Keratinocyte (primary cell): ENCODE data around the gene ANKRD9. TPM values are rescaled to one million over a fixed set of nuclear protein-coding genes. Genes with fewer than 3 reads are reported as not detected.

ENCODE experiments used
- DNase-seq: peaks from one replicate; pipeline ENCODE4 v3.0.0-alpha.2; 2011; ENCODE audit warnings: low read depth, missing footprints, low spot score
- FAIRE-seq: peaks from 2 replicates; lab custom pipeline; 2011; peaks lifted over from hg19 to GRCh38; lab: Jason Lieb, UNC
- H2AFZ ChIP-seq: 2 replicates; pipeline ENCODE4 v1.6.0; 2012; ENCODE audit warnings: low read length, control low read depth, inconsistent platforms; ENCODE audit not compliant: control insufficient read depth
- H3K27ac ChIP-seq: 2 replicates; pipeline ENCODE4 v1.5.1; 2011; ENCODE audit warnings: low read length; ENCODE audit not compliant: control insufficient read depth, insufficient read depth
- H3K27me3 ChIP-seq: 3 replicates; pipeline ENCODE4 v1.6.0; 2011; ENCODE audit warnings: low read length; ENCODE audit not compliant: control insufficient read depth, insufficient read depth; ENCODE audit errors: extremely low read depth
- H3K36me3 ChIP-seq, 2 experiments: 2 replicates in 1 of 2; 3 replicates in 1 of 2; pipeline ENCODE4 v1.5.1; 2011; ENCODE audit warnings: low read length in 2 of 2, mild to moderate bottlenecking in 1 of 2; ENCODE audit not compliant: control insufficient read depth in 2 of 2, insufficient read depth in 2 of 2; ENCODE audit errors: extremely low read depth in 1 of 2
- H3K4me1 ChIP-seq: 3 replicates; pipeline ENCODE4 v1.5.1; 2011; ENCODE audit warnings: low read length; ENCODE audit not compliant: control insufficient read depth, insufficient read depth; ENCODE audit errors: extremely low read depth
- H3K4me2 ChIP-seq: 3 replicates; pipeline ENCODE4 v1.6.0; 2011; ENCODE audit warnings: low read depth, low read length; ENCODE audit not compliant: control insufficient read depth, insufficient read depth; ENCODE audit errors: extremely low read depth
- H3K4me3 ChIP-seq, 3 experiments: fragments of 200-600 bp in 1 of 3; sonication (generic) in 1 of 3; 2 replicates in 2 of 3; 3 replicates in 1 of 3; pipeline ENCODE4 v1.5.1; 2011 to 2016; ENCODE audit warnings: low read length in 3 of 3, mild to moderate bottlenecking in 3 of 3, control low read depth in 2 of 3, inconsistent platforms in 1 of 3, low read depth in 1 of 3, mixed read lengths in 1 of 3, mixed run types in 1 of 3, moderate library complexity in 1 of 3; ENCODE audit not compliant: control insufficient read depth in 2 of 3, insufficient read depth in 2 of 3; ENCODE audit errors: extremely low read depth in 1 of 3
- H3K79me2 ChIP-seq: 2 replicates; pipeline ENCODE4 v1.6.0; 2012; ENCODE audit warnings: low read length; ENCODE audit not compliant: control insufficient read depth, insufficient read depth
- H3K9ac ChIP-seq: 3 replicates; pipeline ENCODE4 v1.6.0; 2011; ENCODE audit warnings: low read length; ENCODE audit not compliant: control insufficient read depth, insufficient read depth; ENCODE audit errors: extremely low read depth
- H3K9me1 ChIP-seq: 3 replicates; pipeline ENCODE4 v1.6.0; 2011; ENCODE audit warnings: low read length; ENCODE audit not compliant: control insufficient read depth, insufficient read depth; ENCODE audit errors: extremely low read depth
- H3K9me3 ChIP-seq: 2 replicates; pipeline ENCODE4 v1.5.1; 2012; ENCODE audit warnings: low read depth, low read length; ENCODE audit not compliant: control insufficient read depth
- H4K20me1 ChIP-seq: 3 replicates; pipeline ENCODE4 v1.6.0; 2011; ENCODE audit warnings: low read length; ENCODE audit not compliant: control insufficient read depth, insufficient read depth; ENCODE audit errors: extremely low read depth
- EZH2 ChIP-seq: IDR thresholded peaks from one replicate; pipeline ENCODE4 v1.6.1; 2012; ENCODE audit warnings: inconsistent platforms, mild to moderate bottlenecking, low read length, moderate library complexity
- dilution Hi-C: fragments of 300-500 bp; cut with MboI; formaldehyde crosslinking; loops from one replicate; pipeline ENCODE4 v1.7.0; 2020; ENCODE audit warnings: low sequenced_read_pairs; ENCODE audit not compliant: extremely low pct_ligation_motif_present
- polyA plus RNA-seq, 5 experiments: library from polyadenylated mRNA; depleted of rRNA in 3 of 5; stranded (reverse) in 3 of 5; stranded (forward) in 1 of 5; unstranded in 1 of 5; fragments of >200 nt; gene quantifications; 1 replicate in 1 of 5; 2 replicates in 3 of 5; 3 replicates in 1 of 5; pipeline versions ENCODE4 v1.2.1 to v1.2.3, GENCODE V29; 2011 to 2012; ENCODE audit warnings: missing spikeins in 2 of 5, low read depth in 1 of 5, low replicate concordance in 1 of 5
- TF ChIP-seq, protein P1 (sequence below), 3 experiments: IDR thresholded peaks in 1 of 3; conservative IDR thresholded peaks in 1 of 3; optimal IDR thresholded peaks in 1 of 3; 2 replicates in 2 of 3; 3 replicates in 1 of 3; pipeline versions ENCODE3 to v1.5.1; 2011; ENCODE audit warnings: low read length in 3 of 3, mild to moderate bottlenecking in 3 of 3, moderate library complexity in 2 of 3, control low read depth in 1 of 3, inconsistent platforms in 1 of 3; ENCODE audit not compliant: insufficient read depth in 2 of 3; ENCODE audit errors: extremely low read depth in 1 of 3

Gene ANKRD9
- polyA plus RNA-seq, 1 donor (not counting 4 experiments of a cell fraction or from before 2014, with no cell fraction given): 4.9 TPM

DNA sequence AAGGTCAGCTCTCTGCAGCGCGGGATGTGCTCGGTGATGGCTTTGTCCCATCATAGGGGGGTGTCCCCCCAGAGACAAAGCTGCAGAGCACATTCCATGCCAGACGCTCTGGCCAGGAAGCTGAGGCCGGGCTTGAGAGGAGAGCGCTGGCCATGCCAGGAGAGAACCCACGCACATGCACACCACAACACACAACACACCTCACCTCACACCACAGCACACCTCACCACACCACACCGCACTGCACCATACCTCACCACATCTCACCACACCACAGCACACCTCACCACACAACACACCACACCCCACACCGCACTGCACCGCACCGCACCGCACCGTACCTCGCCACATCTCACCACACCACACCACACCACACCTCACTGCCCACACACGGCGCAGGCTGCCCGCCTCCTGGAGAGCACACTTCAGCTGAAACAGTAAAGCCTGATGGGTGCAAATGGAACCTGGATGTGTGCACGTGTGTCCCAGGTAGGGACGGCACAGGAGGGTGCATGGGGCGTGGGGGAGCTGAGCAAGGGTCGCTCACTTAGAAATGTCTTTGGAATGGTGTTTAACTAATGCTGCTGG lies 10.8 kb downstream of the ANKRD9 start:
- Histone ChIP-seq H3K79me2 (no peaks in the 10 kb centered on the region), H3K9ac (no peak overlapping the region), H3K4me2 (no peak overlapping the region), H3K27ac (no peak overlapping the region), H4K20me1 (no peaks in the 10 kb centered on the region), H3K4me1 (peaks cover 26% of the 10 kb centered on the region), H2AFZ (no peak overlapping the region), H3K4me3 (no peak overlapping the region), H3K27me3 (no peaks in the 10 kb centered on the region), H3K36me3 (peaks cover 3 to 5% of the 10 kb centered on the region in 2 experiments), H3K9me3 (no peaks in the 10 kb centered on the region), H3K9me1 (no peaks in the 10 kb centered on the region)
- dilution Hi-C loops: no loop called here
- FAIRE-seq (no peak), DNase-seq (no peak)
- TF ChIP-seq, protein P1, sequence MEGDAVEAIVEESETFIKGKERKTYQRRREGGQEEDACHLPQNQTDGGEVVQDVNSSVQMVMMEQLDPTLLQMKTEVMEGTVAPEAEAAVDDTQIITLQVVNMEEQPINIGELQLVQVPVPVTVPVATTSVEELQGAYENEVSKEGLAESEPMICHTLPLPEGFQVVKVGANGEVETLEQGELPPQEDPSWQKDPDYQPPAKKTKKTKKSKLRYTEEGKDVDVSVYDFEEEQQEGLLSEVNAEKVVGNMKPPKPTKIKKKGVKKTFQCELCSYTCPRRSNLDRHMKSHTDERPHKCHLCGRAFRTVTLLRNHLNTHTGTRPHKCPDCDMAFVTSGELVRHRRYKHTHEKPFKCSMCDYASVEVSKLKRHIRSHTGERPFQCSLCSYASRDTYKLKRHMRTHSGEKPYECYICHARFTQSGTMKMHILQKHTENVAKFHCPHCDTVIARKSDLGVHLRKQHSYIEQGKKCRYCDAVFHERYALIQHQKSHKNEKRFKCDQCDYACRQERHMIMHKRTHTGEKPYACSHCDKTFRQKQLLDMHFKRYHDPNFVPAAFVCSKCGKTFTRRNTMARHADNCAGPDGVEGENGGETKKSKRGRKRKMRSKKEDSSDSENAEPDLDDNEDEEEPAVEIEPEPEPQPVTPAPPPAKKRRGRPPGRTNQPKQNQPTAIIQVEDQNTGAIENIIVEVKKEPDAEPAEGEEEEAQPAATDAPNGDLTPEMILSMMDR (optimal IDR thresholded peaks at IDR 0.05 in 1 of 3, IDR thresholded peaks at IDR 0.05 in 1 of 3, conservative IDR thresholded peaks at IDR 0.05 in 1 of 3; ENCODE audit: extremely low read depth in 1 of 3, insufficient read depth in 2 of 3, low read length in 3 of 3): no peak
- TF ChIP-seq EZH2: no peak

DNA sequence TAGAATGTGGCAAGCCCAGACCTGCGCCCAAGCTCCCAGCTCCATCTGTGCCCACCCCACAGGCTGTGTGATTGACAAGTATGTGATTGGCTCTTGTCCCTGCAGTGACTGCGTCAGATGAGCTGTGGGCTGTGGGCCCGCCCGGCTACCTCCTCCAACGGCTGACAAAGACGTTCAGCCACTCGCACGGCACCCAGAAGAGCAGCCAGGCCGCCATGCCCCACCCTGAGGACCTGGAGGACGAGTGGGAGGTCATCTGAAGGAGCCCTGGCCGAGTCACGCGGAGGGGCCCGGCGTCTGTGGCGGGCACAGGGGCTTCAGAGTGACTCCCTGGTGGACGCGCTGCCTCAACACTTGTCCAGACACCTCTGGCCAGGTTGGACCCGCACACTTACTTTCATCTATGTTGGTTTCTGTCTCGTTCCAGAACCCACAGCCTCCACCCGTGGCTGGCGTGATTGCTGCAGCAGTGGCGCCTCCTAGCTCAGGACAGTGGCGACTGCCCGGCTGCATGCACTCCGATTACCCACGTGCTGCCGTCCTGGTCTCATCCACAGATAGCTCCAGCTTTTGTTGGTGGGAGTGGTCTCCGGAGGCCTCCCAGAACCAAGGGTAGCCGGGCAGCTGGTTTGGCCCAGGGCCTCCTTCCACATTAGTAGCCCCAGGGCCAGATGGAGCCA lies 11.4 kb downstream of the ANKRD9 start:
- TF ChIP-seq EZH2: no peak
- TF ChIP-seq, protein P1 (optimal IDR thresholded peaks at IDR 0.05 in 1 of 3, IDR thresholded peaks at IDR 0.05 in 1 of 3, conservative IDR thresholded peaks at IDR 0.05 in 1 of 3; ENCODE audit: extremely low read depth in 1 of 3, insufficient read depth in 2 of 3, low read length in 3 of 3): peak; percentile 30 to 57 (median 42)
- H3K9ac ChIP-seq: no peak overlapping the region
- no peak overlapping the region for H3K4me3 ChIP-seq
- no peak for FAIRE-seq
- H3K27me3 ChIP-seq: no peaks in the 10 kb centered on the region
- no peaks in the 10 kb centered on the region for H4K20me1 ChIP-seq
- H3K36me3 ChIP-seq: peaks cover 3 to 5% of the 10 kb centered on the region in 2 experiments
- no peak for DNase-seq
- H2AFZ ChIP-seq: no peak overlapping the region
- no peaks in the 10 kb centered on the region for H3K9me3 ChIP-seq
- H3K4me1 ChIP-seq: peaks cover 23% of the 10 kb centered on the region
- H3K9me1 ChIP-seq: no peaks in the 10 kb centered on the region
- dilution Hi-C loops: no loop called here
- no peaks in the 10 kb centered on the region for H3K79me2 ChIP-seq
- no peak overlapping the region for H3K4me2 ChIP-seq
- no peak overlapping the region for H3K27ac ChIP-seq
